Left kidney (tissue), 1 donor: Measurements from ENCODE around the gene RNF157. TPM values are rescaled to one million over a fixed set of nuclear protein-coding genes. Genes with fewer than 3 reads are reported as not detected.

Experiments used
- polyA plus RNA-seq: library from polyadenylated mRNA; unstranded; fragments of 120-200 nt; gene quantifications from one replicate; pipeline ENCODE4 v1.2.1, GENCODE V29; 2013; ENCODE audit not compliant: insufficient read length

The RNF157 gene
- polyA plus RNA-seq, 1 donor, result 28.7 TPM

Other genes with a start within 250 kb of the RNF157 start
- gene CDK3, start 239.6 kb downstream of the RNF157 start, polyA plus RNA-seq, result 19.0 TPM
- gene EVPL, start 213.2 kb downstream of the RNF157 start, polyA plus RNA-seq, result 19.8 TPM
- gene SRP68, start 168.0 kb downstream of the RNF157 start, polyA plus RNA-seq, result 105 TPM
- gene GALR2, start 165.7 kb downstream of the RNF157 start, polyA plus RNA-seq, result 0.17 TPM
- gene ZACN, start 161.3 kb downstream of the RNF157 start, polyA plus RNA-seq, result 14.2 TPM
- gene EXOC7, start 136.7 kb downstream of the RNF157 start, polyA plus RNA-seq, result 178 TPM
- 15.5 TPM for gene FOXJ1, start 99.2 kb downstream of the RNF157 start, polyA plus RNA-seq
- gene UBALD2, start 24.9 kb upstream of the RNF157 start, polyA plus RNA-seq, result 23.1 TPM
- gene QRICH2, start 67.8 kb upstream of the RNF157 start, polyA plus RNA-seq, result 8.9 TPM
- 95.9 TPM for gene PRPSAP1, start 113.4 kb upstream of the RNF157 start, polyA plus RNA-seq
- gene SPHK1, start 144.1 kb upstream of the RNF157 start, polyA plus RNA-seq, result 2.7 TPM
- gene UBE2O, start 212.7 kb upstream of the RNF157 start, polyA plus RNA-seq, result 30.2 TPM
- 0.50 TPM for gene AANAT, start 227.1 kb upstream of the RNF157 start, polyA plus RNA-seq